NT2/D1 (cell line): ENCODE data around the gene INVS.

ENCODE experiments used
- YY1 ChIP-seq: IDR thresholded peaks from 2 replicates; pipeline ENCODE4 v1.6.1; 2011; ENCODE audit not compliant: insufficient read length, insufficient read depth
- ZNF274 ChIP-seq: IDR thresholded peaks from 2 replicates; pipeline ENCODE4 v1.6.1; 2011; ENCODE audit warnings: mild to moderate bottlenecking, low read depth, low read length

DNA sequence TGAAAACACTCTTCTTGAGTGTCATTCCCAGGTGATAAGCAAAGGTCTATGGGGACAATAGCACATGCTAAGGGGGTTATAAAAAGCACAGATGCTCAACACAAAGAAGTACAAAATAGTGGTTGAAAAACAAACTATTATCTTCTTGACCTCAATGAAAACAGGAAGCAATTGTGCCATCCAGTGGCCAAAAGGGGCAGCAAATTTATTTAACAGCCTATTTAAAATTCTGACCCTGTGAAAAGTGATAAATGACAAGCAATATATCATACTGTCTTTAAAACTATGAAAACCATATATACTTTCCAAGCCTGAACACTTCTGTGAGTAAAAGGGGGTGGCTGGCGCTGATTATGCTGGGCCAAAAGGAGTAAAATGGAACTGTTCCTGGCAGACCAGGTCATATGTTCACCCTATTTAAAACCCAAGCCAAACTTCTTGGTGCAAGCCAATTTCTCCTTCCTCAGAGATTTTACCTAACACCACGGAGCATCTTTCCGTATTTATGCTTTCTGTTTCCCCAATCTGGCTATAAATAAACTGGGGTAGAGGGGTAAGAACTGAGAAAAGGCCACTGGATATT lies 224.0 kb downstream of the INVS start:
- TF ChIP-seq ZNF274 (no peak), YY1 (no peak)
